ENCODE results near the gene ZNF277.

ZNF277 gene

DNA sequence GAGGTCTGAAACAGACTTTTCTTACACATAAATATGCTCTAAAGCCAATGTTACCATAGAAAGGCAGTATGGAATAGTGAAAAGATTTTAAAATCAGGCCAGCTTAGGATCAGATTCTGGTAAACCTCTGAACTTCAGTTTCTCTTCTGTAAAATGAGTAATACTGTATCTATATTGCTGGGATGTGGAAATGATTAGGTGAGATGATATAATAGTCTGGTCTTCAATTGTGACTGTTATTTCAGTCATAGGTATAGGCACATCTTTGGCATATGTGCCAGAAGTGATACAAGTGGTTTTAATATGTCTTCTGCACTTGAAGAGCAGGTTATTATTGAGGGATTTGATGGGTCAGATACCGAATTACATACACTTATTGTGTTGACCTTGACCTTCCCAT, 7.2 kb downstream of the ZNF277 start:
- DNase-seq (ENCODE audit: low read depth), result no peak
- TF ChIP-seq, protein P1, sequence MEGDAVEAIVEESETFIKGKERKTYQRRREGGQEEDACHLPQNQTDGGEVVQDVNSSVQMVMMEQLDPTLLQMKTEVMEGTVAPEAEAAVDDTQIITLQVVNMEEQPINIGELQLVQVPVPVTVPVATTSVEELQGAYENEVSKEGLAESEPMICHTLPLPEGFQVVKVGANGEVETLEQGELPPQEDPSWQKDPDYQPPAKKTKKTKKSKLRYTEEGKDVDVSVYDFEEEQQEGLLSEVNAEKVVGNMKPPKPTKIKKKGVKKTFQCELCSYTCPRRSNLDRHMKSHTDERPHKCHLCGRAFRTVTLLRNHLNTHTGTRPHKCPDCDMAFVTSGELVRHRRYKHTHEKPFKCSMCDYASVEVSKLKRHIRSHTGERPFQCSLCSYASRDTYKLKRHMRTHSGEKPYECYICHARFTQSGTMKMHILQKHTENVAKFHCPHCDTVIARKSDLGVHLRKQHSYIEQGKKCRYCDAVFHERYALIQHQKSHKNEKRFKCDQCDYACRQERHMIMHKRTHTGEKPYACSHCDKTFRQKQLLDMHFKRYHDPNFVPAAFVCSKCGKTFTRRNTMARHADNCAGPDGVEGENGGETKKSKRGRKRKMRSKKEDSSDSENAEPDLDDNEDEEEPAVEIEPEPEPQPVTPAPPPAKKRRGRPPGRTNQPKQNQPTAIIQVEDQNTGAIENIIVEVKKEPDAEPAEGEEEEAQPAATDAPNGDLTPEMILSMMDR (conservative IDR thresholded peaks at IDR 0.05; ENCODE audit: control insufficient read depth, insufficient read depth, low read depth, low read length), result no peak
- H3K4me3 ChIP-seq (ENCODE audit: control insufficient read depth, low read depth, low read length), result no peak overlapping the region

DNA sequence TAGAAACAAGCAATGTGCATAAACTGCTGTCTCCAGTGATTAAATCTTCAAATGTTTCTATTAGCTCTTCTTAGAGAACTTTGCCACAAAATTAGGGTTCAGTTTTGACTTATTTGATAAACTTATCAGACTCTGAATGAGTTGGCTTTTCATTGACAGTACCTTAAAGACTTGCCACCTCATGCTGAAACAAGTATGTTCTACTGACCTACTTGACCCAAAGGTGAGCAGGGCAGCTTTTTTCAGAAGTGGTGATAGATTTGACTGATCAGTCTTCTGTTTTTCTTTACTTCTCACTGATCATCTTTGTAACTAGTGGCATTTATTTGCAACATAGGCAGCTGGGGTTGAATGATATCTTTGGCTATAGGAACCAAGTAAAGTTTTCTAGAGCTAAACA, 7.8 kb downstream of the ZNF277 start:
- no peak for DNase-seq (ENCODE audit: low read depth)
- TF ChIP-seq, protein P1 (conservative IDR thresholded peaks at IDR 0.05; ENCODE audit: control insufficient read depth, insufficient read depth, low read depth, low read length), result no peak
- H3K4me3 ChIP-seq (ENCODE audit: control insufficient read depth, low read depth, low read length), result no peak overlapping the region

DNA sequence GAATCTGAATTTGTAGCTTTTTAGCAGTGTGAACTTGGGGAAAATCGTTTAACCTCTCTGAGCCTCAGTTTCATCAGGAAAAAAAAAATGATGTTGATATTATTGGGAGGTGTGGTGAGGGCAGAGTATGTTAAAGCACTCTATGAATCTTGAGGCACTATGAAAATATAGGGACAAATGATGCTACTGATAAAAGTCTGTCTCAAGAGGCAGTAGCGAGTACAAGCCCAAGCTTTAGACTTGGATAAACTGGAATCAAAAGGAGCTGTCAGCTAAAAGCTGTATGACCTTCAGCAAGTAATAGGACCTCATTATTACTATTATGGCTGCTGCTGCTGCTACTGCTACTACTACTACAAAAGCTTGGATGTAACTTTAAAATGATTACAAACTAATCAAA, 8.4 kb downstream of the ZNF277 start:
- H3K4me3 ChIP-seq (ENCODE audit: control insufficient read depth, low read depth, low read length), result no peak overlapping the region
- TF ChIP-seq, protein P1 (conservative IDR thresholded peaks at IDR 0.05; ENCODE audit: control insufficient read depth, insufficient read depth, low read depth, low read length), result no peak
- no peak for DNase-seq (ENCODE audit: low read depth)

DNA sequence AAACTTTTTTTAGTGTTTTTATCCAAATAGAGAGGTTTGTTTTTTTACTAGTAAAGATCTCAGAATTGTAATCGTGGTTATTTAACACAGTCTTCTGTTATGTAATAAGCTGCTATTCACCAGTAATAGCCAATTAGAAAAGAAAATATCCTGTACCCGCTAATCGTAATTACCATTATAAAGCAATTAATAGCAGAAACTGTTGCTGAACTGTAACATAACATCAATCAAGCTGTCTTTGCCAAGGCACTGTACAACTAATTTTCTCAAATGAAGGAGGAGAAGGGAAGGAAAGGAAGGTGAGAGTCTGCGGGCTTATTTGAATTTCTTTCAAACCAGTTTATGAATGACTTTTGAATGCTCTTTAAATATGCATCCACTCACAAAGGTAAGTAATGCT, 9.3 kb downstream of the ZNF277 start:
- TF ChIP-seq, protein P1 (conservative IDR thresholded peaks at IDR 0.05; ENCODE audit: control insufficient read depth, insufficient read depth, low read depth, low read length), result no peak
- no peak overlapping the region for H3K4me3 ChIP-seq (ENCODE audit: control insufficient read depth, low read depth, low read length)
- DNase-seq (ENCODE audit: low read depth), result no peak

DNA sequence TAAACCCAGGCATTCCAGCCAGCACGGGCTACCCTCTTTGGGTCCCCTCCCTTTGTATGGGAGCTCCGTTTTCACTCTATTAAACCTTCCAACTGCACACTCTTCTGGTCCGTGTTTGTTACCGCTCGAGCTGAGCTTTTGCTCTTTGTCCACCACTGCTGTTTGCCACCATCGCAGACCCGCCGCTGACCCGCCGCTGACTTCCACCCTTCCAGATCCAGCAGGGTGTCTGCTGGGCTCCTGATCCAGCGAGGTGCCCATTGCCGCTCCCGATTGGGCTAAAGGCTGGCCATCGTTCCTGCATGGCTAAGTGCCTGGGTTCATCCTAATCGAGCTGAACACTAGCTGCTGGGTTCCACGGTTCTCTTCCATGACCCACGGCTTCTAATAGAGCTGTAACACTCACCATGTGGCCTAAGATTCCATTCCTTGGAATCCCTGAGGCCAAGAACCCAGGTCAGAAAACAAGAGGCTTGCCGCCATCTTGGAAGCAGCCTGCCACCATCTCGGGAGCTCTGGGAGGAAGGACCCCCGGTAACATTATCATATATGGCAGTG, 14.5 kb downstream of the ZNF277 start:
- TF ChIP-seq, protein P1 (conservative IDR thresholded peaks at IDR 0.05; ENCODE audit: control insufficient read depth, insufficient read depth, low read depth, low read length), result no peak
- H3K4me3 ChIP-seq (ENCODE audit: control insufficient read depth, low read depth, low read length), result no peak overlapping the region
- no peak for DNase-seq (ENCODE audit: low read depth)

DNA sequence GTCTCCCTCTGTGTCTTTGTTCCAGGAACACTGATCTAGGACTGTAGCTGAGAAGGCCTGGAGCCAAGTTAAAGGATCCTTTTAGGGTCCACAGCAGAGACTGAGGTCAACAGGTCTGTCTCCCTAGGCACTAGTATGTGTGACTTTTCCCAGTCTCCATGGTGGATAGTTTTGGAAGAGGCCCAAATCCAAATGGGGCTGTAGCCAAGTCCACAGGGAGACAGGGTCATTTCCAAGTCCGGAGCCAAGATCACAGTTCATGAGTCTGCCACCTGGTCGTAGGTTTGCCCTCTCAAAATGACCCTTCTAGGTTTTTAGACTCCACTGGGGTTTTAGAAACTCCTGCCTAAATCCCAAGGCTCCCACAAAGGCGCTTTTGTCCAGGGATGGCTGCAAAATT, 16.8 kb downstream of the ZNF277 start:
- TF ChIP-seq, protein P1 (conservative IDR thresholded peaks at IDR 0.05; ENCODE audit: control insufficient read depth, insufficient read depth, low read depth, low read length), result no peak
- no peak for DNase-seq (ENCODE audit: low read depth)
- no peak overlapping the region for H3K4me3 ChIP-seq (ENCODE audit: control insufficient read depth, low read depth, low read length)

DNA sequence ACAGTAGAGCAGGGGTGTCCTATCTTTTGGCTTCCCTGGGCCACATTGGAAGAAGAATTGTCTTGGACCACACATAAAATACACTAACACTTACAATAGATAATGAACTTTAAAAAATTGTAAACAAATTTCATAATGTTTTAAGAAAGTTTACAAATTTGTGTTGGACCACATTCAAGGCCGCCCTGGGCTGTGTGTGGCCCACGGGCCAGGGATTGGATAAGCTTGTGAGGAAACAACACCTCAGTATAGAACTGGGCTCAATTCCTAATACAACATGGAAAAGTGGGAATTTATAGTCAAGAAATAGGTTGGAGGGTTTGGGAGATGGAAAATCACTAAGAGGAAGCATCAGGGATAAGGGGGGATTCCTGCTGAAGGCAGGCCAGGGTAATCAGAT, 17.7 kb downstream of the ZNF277 start:
- TF ChIP-seq, protein P1 (conservative IDR thresholded peaks at IDR 0.05; ENCODE audit: control insufficient read depth, insufficient read depth, low read depth, low read length), result no peak
- DNase-seq (ENCODE audit: low read depth), result no peak
- no peak overlapping the region for H3K4me3 ChIP-seq (ENCODE audit: control insufficient read depth, low read depth, low read length)
